ENCODE measurements around the gene COL20A1. TPM values are rescaled to one million over a fixed set of nuclear protein-coding genes. Genes with fewer than 3 reads are reported as not detected.

The COL20A1 gene
- total RNA-seq, 1 experiment from 2014 or later = 2.3 TPM

DNA sequence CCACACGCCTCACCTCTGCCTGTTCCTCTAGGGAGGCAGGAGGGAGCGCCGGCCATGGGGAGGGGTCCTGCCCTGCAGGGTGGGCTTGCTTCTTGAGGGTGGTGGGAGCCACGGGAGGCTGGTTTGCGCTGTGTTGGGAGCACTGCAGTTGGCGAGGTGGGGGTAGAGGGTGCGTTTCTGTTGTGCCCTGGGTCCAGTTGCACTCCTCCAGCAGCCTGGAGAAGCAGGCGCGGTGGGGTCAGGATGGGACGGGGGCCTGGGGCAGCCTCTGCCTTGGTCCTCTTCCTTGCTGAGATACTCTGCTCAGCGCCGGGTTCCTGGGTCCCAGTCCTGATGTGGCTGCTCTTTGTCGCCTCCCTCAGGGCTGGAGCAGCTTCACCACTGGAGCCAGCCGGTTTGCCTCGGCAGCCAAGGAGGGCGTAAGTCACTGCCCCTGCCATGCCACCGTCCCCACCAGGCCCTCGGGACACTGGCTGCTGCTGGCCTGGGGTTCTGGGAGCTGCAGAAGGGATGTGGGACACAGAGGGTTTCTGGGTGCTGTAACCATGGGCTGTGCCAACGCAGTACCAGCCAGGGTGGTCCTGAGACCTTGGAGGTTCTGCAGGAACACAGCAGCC, 11.9 kb upstream of the COL20A1 start:
- no peak overlapping the region for H3K4ac ChIP-seq (ENCODE audit: low read depth, low read length)
- no peak overlapping the region for H3K18ac ChIP-seq (ENCODE audit: insufficient read length, low read depth, low read length)
- H3K27ac ChIP-seq (ENCODE audit: insufficient read length, low read depth, low read length) = no peak overlapping the region
- H3K27me3 Mint-ChIP-seq (ENCODE audit: low read depth) = no peaks in the 10 kb centered on the region
- H3K4me2 ChIP-seq (ENCODE audit: insufficient read depth, insufficient read length, low read length) = no peak overlapping the region
- no peaks in the 10 kb centered on the region for H4K20me1 ChIP-seq (ENCODE audit: control insufficient read depth, insufficient read depth, insufficient read length)
- H3K4me1 ChIP-seq (ENCODE audit: insufficient read depth, low read length) = no peaks in the 10 kb centered on the region
- no peak overlapping the region for H3T11ph ChIP-seq (ENCODE audit: low read length)
- H3K79me2 ChIP-seq (ENCODE audit: insufficient read depth, low read length) = no peaks in the 10 kb centered on the region; the same call in 1 of the 2 replicates
- H2BK12ac ChIP-seq (ENCODE audit: insufficient read length, low read depth, low read length) = no peak overlapping the region
- 0 out of 7 replicates have a peak overlapping the region, but pooled peaks of 1 of the 3 experiments have one; percentile 60 for H3K27ac Mint-ChIP-seq
- H2BK20ac ChIP-seq (ENCODE audit: low read depth, low read length, poor library complexity, severe bottlenecking) = no peak overlapping the region
- no peaks in the 10 kb centered on the region for H3K79me1 ChIP-seq (ENCODE audit: insufficient read depth, low read depth, low read length, poor library complexity, severe bottlenecking)
- H2BK120ac ChIP-seq (ENCODE audit: low read depth, low read length, poor library complexity, severe bottlenecking) = no peak overlapping the region
- H3K9me3 ChIP-seq (ENCODE audit: control insufficient read depth, low read depth, low read length) = no peaks in the 10 kb centered on the region
- no peak overlapping the region for H4K5ac ChIP-seq (ENCODE audit: insufficient read length, low read depth, low read length)
- no peak overlapping the region for H3K9ac ChIP-seq (ENCODE audit: extremely low read depth, insufficient read length, low read length)
- H4K8ac ChIP-seq (replicated peaks; ENCODE audit: insufficient read length, low read depth, low read length) = no peak overlapping the region
- no peak overlapping the region; the same call in 1 of the 2 replicates for H3K14ac ChIP-seq (ENCODE audit: insufficient read depth, low read length)
- H2AK5ac ChIP-seq (ENCODE audit: insufficient read length, low read length) = no peak overlapping the region
- no peak overlapping the region for H3K23ac ChIP-seq (ENCODE audit: insufficient read length, low read depth, low read length)
- H2BK15ac ChIP-seq (ENCODE audit: low read depth, low read length) = no peak overlapping the region
- peaks cover 18 to 72% (median 65%) of the 10 kb centered on the region in 3 experiments; a peak in 6 of 7 replicates for H3K36me3 Mint-ChIP-seq (ENCODE audit: insufficient read depth in 1 of 3, low read depth in 3 of 3)
- TF ChIP-seq, protein P1, sequence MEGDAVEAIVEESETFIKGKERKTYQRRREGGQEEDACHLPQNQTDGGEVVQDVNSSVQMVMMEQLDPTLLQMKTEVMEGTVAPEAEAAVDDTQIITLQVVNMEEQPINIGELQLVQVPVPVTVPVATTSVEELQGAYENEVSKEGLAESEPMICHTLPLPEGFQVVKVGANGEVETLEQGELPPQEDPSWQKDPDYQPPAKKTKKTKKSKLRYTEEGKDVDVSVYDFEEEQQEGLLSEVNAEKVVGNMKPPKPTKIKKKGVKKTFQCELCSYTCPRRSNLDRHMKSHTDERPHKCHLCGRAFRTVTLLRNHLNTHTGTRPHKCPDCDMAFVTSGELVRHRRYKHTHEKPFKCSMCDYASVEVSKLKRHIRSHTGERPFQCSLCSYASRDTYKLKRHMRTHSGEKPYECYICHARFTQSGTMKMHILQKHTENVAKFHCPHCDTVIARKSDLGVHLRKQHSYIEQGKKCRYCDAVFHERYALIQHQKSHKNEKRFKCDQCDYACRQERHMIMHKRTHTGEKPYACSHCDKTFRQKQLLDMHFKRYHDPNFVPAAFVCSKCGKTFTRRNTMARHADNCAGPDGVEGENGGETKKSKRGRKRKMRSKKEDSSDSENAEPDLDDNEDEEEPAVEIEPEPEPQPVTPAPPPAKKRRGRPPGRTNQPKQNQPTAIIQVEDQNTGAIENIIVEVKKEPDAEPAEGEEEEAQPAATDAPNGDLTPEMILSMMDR (conservative IDR thresholded peaks at IDR 0.05) = peak; percentile 69
- H2BK5ac ChIP-seq (ENCODE audit: insufficient read length, low read length) = no peak overlapping the region
- H3K23me2 ChIP-seq (ENCODE audit: insufficient read length, low read depth, low read length, poor library complexity, severe bottlenecking) = peaks cover 3% of the 10 kb centered on the region
- H3K4me3 Mint-ChIP-seq = no peak overlapping the region
- no peaks in the 10 kb centered on the region for H3K9me3 Mint-ChIP-seq
- WGBS (ENCODE audit: extremely low coverage, insufficient read length, low lambda C conversion rate) = no CpG with 5 or more reads among the region's 19 CpGs
- peak; percentile 68 for DNase-seq
- no peak overlapping the region for H4K91ac ChIP-seq (ENCODE audit: insufficient read length, low read depth, low read length)
- no peak overlapping the region for H3K56ac ChIP-seq (ENCODE audit: insufficient read length, low read depth, low read length)
- no peak overlapping the region for H2AFZ ChIP-seq (ENCODE audit: low read length)
- H3K4me1 Mint-ChIP-seq = no peaks in the 10 kb centered on the region
- H3K27me3 ChIP-seq (ENCODE audit: insufficient read depth, low read length) = no peaks in the 10 kb centered on the region

Measured in H9 (cell line).